Measurements from ENCODE around the gene TMEM176A.

The TMEM176A gene

GRCh38 chr7:150820148-150820547 is 19.6 kb downstream of the TMEM176A start:
- no peak for DNase-seq (ENCODE audit: low spot score)

- DNase-seq (ENCODE audit: low spot score): no peak
These were observed 20.1 kb downstream of the TMEM176A start for GRCh38 chr7:150820578-150821198.

- no peak for DNase-seq (ENCODE audit: low spot score)
These were observed 22.5 kb downstream of the TMEM176A start for GRCh38 chr7:150823043-150823442.

- no peak for DNase-seq (ENCODE audit: low spot score)
These were observed 23.0 kb downstream of the TMEM176A start for GRCh38 chr7:150823484-150824126.

- no peak for DNase-seq (ENCODE audit: low spot score)
These were observed 24.0 kb downstream of the TMEM176A start for GRCh38 chr7:150824379-150825177.

- no peak for DNase-seq (ENCODE audit: low spot score)
These were observed 25.7 kb downstream of the TMEM176A start for GRCh38 chr7:150826061-150826849.

- DNase-seq (ENCODE audit: low spot score): no peak
These were observed 27.8 kb downstream of the TMEM176A start for GRCh38 chr7:150828384-150828783.

- no peak for DNase-seq (ENCODE audit: low spot score)
These were observed 28.9 kb downstream of the TMEM176A start for GRCh38 chr7:150829426-150829825.

- no peak for DNase-seq (ENCODE audit: low spot score)
These were observed 30.4 kb downstream of the TMEM176A start for GRCh38 chr7:150830937-150831336.

GRCh38 chr7:150831851-150832250 is 31.3 kb downstream of the TMEM176A start:
- peak; percentile 34 for DNase-seq (ENCODE audit: low spot score)

GRCh38 chr7:150835019-150835418 is 34.5 kb downstream of the TMEM176A start:
- no peak for DNase-seq (ENCODE audit: low spot score)

GRCh38 chr7:150835702-150836280 is 35.2 kb downstream of the TMEM176A start:
- DNase-seq (ENCODE audit: low spot score): no peak

- DNase-seq (ENCODE audit: low spot score): no peak
These were observed 38.5 kb downstream of the TMEM176A start for GRCh38 chr7:150838965-150839650.

GRCh38 chr7:150842018-150842417 is 41.4 kb downstream of the TMEM176A start:
- DNase-seq (ENCODE audit: low spot score): no peak

GRCh38 chr7:150842716-150843115 is 42.1 kb downstream of the TMEM176A start:
- DNase-seq (ENCODE audit: low spot score): no peak

GRCh38 chr7:150845421-150845861 is 44.9 kb downstream of the TMEM176A start:
- DNase-seq (ENCODE audit: low spot score): peak; percentile 64

GRCh38 chr7:150846291-150847115 is 45.9 kb downstream of the TMEM176A start:
- no peak for DNase-seq (ENCODE audit: low spot score)

GRCh38 chr7:150847536-150847935 is 47.0 kb downstream of the TMEM176A start:
- DNase-seq (ENCODE audit: low spot score): no peak

- DNase-seq (ENCODE audit: low spot score): no peak
These were observed 47.5 kb downstream of the TMEM176A start for GRCh38 chr7:150848111-150848510.

- DNase-seq (ENCODE audit: low spot score): no peak
These were observed 48.1 kb downstream of the TMEM176A start for GRCh38 chr7:150848561-150849115.
